HG02852 (cell line): ENCODE results near the gene ZFR.
"Not testable (repeated sequence)": the region's sequence is repeated elsewhere in the genome, so short reads cannot be mapped to it uniquely, and the experiment has no call there.

Experiments
- ATAC-seq: cut with Tn5 transposase; IDR thresholded peaks from one replicate; pipeline ENCODE4 v1.9.1; 2021; ENCODE audit warnings: mild to moderate bottlenecking, moderate library complexity; ENCODE audit not compliant: unreplicated experiment

The ZFR gene

DNA sequence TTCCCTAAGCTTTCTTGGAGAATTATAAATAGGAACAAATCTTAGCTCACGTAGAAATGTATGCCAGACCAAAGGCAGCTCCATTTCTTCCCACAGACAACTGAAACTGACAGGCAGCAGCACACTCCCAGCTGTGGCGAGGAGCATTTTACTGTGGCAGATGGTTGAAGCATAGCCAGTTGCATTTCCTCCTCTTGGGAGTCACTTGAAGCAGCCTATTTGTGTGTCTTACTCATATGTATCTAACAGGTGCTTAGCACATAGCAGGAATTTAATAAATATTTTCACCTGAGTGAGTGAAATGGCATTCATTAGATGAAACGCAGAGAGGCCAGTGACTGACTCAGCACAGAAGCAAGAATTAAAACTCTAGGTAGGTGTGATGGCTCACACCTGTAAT lies 119.5 kb downstream of the ZFR start:
- peak; percentile 75 for ATAC-seq

DNA sequence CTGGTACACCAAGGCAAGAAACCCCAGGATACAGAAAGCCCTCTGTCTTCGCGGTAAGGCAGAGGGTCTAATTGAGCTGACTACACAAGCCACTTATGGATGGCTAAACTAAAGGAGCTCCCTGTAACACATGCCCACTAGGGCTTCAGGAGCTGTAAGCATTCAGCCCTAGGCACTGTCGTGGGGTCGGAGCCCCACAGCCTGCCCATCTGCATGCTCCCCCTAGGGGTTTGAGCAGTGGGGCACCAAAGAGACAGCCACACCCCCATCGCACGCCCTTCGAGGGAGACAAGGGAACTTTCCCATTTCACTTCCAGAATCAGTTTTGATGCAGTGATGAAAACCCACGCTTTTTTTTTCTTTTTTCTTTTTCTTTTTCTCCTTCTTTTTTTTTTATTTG lies 120.8 kb downstream of the ZFR start:
- no peak for ATAC-seq

DNA sequence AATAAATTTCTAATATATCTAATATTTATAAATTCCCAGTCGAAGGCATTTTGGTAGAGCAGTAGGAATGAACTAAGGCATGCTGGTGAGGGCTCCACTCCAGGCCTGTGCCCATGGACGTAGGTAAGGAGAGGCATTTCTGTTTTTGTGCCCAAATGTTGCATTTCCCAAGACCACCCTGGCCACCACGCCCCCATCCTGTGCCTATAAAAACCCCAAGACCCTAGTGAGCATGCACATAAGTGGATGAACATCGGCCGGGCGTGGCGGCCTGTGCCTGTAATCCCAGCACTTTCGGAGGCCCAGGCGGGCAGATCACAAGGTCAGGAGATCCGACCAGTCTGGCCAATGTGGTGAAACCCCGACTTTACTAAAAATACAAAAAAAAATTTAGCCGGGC lies 121.7 kb downstream of the ZFR start:
- ATAC-seq: no peak

DNA sequence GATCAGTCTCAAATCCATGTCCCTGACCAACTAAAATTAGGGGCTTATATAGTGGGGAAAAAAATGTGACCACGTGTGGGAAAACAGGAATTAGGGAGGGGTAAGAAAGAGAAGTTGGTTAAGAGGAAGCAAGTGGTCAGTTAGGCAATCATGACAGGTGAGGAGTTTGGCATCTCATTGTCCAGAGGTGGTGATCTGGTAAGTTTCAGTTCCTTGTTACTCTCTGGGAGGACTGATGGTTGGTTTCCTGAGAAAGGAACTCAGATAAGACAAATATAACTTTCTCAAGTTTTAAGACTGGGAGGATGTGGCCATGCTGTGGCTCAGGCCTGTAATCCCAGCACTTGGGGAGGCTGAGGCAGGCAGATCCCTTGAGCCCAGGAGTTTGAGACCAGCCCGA lies 122.8 kb downstream of the ZFR start:
- not testable (repeated sequence) for ATAC-seq

DNA sequence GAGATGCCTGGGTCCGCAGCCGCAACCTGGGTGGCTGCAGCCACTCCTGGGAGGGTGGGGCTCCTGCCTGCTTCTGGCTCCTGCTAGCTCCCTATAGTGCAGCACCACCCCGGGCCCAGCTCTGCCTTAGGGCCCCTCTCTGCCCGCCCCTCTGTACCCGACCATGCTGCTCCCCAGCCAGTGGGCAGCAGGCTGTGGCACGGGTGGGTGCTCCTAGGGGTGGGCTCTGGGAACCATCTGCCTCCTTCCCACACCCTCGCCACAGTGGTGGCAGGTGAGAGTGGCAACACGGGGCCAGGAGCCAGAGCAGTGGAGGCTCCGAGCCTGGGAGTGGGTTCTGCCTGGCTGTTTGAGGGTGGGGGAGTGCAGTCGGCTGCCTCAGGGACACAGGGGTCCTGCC lies 124.0 kb downstream of the ZFR start:
- no peak for ATAC-seq

DNA sequence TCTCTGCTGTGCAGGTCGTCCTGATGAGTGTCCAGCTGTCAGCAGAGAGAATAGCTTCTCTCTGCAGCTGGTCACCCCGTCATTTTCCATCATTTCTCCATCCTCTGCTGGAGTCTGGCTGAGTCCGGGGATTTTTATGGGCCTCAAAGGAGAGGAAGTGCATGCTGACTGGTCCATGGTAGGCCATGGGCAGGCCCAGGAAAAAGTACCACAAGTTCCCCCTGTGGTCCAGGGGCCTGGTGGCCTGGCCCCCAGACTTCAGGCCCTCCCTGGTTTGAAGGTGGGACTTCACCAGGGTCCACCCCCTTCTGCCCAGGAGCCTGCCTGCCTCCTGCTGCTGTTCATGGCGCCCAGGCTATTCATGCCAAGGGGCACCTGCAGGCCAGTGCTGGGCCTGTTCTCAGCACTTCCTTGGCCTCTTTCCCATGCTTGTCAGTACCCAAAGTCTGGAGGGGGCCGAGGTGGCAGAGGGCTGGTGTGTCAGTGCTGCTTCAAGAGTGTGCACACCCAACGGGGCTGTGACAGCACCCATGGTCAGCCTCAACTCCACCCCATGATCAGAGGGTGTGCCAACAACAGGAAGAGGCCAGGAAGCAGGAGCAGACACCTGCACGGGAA lies 124.5 kb downstream of the ZFR start:
- no peak for ATAC-seq

DNA sequence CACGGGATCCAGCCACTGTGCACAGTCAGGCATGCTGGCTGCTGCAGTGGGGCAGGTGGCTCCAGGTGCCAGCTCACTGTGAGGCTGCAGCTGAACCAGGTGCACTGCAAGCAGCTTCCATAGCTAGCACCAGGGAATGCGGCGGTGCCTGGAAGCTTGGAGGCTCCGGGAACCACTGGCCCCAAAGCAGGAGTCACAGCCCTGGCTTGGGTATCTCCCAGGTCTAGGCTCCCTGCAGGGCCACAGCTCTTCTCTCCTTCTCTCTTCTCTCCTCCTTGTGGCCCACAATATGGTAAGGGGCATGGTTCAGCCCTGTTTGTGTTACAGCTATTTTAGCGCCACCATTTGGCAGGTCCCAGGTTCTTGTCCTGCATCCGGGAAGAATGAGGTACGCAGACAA lies 125.1 kb downstream of the ZFR start:
- ATAC-seq: no peak

DNA sequence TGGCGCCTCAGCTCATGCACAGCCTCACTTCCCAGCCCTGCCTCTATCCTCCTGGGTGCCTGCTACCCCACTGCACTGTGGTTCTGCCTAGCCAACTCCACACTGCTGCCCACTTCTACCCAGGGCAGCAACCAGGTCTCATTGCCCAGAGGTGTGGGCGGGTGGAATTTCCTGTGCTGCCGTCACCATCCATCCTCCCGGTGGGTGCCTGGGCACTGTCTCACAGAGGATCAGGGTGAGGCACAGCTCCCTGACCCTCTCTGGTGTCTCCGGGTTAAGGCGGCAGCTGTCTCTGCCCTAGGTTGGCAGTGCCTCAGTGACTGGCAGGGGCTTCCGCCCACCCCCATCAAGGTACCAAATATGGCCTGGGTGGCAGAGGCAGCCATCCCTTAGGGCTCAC lies 127.5 kb downstream of the ZFR start:
- no peak for ATAC-seq

DNA sequence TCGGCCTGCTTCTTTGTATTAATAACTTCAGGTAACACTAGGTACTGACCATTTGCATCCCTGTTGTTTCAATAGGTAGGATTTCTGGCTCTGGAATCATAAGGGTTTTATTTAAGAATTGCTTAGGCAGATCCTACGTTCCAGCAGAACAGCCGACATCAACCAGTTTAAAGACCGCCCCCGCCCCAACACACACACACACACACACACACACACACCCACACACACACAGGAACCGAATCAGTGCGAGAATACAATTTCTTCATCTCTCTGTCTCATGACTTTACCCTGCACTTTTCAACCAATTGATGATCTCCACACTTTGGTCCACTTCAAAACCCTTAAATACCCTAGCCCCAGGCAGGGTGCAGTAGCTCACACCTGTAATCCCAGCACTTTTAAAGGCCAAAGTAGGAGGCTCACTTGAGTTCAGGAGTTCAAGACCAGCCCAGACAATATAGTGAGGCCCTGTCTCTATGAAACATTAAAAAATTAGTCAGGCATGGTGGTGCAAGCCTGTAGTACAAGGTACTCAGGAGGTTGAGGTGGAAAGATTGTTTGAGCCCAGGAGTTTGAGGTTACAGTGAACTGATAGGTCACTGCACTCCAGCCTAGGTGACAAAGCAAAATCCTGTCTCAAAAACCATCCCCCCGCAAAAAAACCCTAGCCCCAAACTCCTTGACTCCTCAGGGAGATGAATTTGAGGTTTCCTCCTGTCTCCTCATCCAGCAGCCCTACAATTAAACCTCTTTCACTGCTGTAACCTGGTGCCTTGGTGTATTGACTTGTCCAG lies 129.1 kb downstream of the ZFR start:
- ATAC-seq: no peak

DNA sequence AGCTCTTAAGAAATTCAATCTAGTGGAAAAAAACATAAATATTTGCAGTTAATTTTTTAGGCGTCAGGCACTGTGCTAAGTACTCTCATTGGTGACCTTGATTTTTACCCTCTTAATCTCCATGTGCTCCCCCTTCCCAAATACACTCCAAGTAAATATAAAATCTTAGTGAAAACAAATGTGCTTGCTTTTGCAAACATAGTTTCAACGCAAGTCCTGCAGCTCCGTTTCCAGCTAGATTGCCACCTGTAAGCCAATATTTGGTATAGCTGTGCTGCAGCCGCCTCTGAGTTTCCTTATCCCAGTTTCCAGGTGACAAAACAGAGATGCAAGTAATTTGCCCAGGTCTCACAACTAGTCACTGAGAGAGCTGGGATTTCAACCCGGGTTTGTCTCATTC lies 129.9 kb downstream of the ZFR start:
- ATAC-seq: no peak

DNA sequence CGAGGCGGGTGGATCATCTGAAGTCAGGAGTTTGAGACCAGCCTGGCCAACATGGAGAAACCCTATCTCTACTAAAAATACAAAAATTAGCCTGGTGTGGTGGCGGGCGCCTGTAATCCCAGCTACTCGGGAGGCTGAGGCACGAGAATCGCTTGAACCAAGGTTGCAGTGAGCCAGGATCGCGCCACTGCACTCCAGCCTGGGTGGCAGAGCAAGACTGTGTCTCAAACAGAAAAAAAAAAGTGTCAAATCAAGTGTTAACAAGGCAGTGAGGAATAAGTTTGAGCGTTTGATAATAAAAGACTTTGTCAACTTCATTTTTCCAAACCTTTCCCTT lies 130.4 kb downstream of the ZFR start:
- not testable (repeated sequence) for ATAC-seq

DNA sequence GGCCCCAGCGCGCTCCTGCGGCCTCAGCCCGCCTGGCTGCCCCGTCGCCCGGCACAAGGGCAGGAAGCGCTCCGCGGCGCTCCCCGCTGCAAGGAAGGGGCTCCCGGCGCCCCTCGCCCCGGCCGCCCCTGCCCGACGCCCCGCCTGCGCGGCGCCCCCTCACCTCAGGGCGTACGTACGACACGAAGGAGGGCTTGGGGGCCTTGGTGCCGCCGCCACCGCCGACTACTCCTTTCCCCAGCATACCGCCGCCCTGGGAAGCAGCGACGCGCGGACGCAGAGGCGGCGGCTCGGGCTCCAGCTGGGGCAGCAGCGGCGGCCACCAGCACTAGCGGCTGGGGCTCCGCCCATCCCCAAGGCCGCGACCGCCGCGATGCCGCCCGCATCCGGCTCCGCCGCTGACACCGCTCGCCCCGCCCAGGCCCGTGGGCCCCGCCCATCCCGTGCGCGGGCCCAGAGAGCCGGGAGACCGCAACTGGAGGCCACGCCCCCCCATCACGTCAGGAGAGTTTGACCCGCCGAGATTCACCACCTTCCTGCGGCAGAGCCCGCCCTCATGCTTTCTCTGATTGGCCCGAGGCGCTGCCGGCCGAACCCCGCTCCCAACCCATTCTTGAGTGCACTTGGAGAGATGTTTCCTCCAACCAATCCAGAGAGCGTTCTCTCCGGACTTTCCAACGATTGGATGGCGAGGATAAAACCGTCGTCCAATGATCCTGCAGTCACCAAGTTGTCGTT lies 131.8 kb downstream of the ZFR start, which contains the start of gene MTMR12:
MTMR12 (minus strand) TSS at position 345 of the 738 bp plus-strand sequence; CDS start at position 244, 101 bp downstream.
- peak; percentile 93 for ATAC-seq

DNA sequence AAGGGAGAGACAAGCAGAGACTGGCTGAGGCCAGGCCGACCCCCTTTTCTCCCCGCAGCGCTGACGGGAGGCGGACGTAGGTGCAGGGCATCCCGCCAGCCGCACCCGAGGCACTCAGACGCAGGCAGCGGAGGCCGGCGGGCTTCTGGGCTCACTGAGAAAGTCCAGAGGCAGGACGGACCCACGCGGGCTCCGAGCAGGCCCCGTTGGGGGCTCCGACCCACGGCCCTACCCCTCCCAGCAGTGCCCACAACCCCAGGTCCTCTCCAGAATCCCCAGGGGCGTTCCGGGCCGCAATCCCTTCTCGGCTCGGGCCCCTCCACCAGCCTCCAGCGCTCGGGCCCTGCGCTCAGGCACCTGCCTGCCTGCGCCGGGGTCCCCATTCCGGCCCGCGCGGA lies 132.3 kb downstream of the ZFR start:
- peak; percentile 23 for ATAC-seq

DNA sequence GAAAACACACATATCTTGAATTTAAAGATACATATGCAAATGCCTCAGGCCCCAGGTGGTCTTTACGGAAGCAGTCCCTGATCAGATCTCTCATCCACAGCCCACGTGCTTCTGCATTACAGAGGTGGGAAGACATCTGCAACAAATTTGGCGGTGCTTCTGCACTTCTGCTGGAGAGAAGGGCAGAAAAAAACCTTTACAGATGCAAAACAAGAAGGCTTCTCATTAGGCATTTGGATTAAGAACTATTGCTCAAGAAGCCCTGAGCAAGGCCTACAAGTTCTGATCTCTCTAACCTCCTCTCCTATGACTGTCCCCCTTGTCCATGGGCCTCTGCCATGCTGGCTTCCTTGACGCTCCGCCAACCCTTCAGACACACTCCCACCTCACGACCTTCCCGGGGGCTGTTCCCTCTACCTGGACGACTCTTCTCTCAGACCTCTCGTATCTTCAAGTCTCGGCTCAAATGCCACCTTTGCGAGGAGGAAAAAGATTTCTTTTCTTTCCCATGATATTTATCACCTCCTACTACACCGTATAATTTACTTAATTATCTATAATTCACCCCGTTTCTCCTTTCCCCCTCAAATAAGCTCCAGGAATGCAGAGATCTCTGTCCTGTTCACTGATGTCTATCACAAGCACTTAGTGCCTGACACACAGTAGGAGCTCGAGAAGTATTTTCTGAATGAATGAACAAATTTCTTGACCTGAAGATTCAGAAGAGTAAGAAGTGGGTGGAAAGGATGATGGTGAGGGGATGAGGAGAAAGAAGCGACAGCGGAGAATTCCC lies 132.9 kb downstream of the ZFR start:
- no peak for ATAC-seq

DNA sequence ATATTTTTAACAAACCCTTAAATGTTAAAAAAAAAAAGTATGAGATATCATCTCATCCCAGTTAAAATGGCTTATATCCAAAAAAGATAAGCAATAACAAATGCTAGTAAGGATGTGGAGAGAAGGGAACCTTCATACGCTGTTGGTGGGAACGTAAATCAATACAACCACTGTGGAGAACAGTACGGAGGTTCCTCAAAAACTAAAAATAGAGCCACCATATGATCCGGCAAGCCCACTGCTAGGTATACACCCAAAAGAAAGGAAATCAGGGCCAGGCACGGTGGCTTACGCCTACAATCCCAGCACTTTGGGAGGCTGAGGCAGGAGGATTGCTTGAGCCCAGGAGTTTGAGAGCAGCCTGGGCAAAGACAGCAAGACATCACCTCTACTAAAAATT lies 134.8 kb downstream of the ZFR start:
- no peak for ATAC-seq

DNA sequence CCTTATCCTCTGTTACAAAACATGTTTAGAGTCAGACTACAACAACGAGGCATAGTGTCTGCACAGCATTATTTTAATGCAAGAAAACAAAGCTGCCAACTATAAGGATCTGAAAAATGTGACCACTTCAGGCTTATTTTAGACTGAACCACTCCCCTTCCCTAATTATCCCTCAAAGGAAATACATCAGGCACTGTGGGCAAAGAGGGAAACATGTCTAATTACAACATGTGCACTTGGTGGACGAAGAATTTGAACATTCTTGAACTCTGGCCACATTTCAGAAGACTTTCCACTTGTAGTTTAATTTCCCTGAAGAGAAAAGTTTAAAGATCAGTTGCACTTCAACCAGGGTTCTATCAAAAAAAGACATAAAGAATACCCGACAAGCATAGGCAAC lies 135.6 kb downstream of the ZFR start:
- no peak for ATAC-seq

DNA sequence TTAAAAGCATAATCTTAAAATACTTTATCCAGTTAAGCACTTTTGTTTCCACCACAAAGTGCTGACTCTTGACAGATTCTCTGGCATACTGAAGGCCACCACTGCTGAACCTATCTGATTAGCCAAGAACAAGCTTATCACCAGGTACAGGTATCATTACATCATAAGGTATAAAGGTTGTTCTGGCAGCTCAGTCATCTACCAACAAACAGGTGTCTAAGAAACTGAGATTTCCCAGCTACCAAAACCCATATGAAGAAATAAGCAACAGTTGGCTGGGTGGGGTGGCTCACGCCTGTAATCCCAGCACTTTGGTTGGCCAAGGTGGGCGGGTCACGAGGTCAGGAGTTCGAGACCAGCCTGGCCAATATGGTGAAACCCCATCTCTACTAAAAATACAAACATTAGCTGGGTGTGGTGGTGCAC lies 136.8 kb downstream of the ZFR start:
- no peak for ATAC-seq

DNA sequence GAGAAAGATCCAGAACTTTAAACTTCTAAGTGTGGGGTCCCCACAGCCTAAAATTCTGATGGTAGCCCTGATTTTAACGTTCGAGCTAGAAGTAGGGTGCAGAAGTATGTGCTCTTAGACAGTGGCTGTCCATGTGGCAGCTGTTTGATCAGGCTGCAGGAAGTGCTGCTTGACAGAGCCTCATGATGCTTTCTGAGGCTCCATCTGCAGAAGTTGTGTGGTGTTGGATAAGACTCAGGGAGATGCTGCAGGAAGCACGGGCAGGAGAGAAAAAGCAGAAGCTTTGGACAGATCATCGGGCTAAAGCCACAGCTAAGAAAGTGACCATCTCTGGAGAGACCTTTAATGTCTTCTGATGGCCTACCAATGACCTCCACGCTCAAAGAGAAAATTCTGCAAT lies 139.9 kb downstream of the ZFR start:
- ATAC-seq: no peak
